ENCODE data around the gene SDK1.

Gene SDK1

GRCh38 chr7:4103352-4104091 lies 802.5 kb downstream of the SDK1 start:
- FAIRE-seq, result no peak

GRCh38 chr7:4107839-4108238 lies 806.8 kb downstream of the SDK1 start:
- no peak for DNase-seq (ENCODE audit: insufficient read length, low spot score)
- FAIRE-seq, result no peak

More at GRCh38 chr7:4103352-4104091, 802.5 kb downstream of the SDK1 start:
- DNase-seq (ENCODE audit: insufficient read length, low spot score), result no peak

GRCh38 chr7:4108951-4109350 lies 807.9 kb downstream of the SDK1 start:
- FAIRE-seq, result no peak
- DNase-seq (ENCODE audit: insufficient read length, low spot score), result no peak

DNA sequence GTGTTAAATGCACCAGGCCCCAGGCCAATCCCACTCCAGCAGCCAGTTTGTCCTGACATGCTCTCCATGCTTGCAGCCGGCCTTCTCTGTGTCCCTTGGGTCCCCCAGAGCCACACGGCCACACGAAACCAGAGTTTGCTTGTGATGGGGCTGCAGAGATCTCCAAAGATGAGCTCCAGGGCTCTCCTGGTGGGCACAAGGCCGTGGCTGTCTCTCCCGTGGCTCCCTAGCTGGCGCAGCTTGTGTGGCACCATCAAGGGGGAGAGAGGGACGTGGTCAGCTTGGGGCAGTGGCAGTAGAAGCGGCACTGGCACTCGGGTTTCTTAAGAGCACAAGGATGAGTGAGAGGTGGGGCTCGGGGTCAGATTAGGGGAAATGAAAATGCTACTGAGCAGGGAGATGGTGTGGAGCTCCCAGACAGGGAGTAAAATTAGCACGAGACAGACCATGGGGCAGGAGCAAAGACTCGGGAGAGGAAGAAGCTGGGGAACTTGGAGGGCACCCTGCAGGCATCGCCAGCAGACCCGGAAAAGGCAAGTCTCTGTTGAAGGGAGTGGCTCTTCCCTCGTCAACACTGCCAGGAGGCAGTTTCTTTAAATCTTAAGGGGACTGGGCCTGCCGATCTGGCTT lies 808.5 kb downstream of the SDK1 start:
- DNase-seq (ENCODE audit: insufficient read length, low spot score), result no peak
- FAIRE-seq, result no peak

GRCh38 chr7:4110438-4110837 lies 809.4 kb downstream of the SDK1 start:
- DNase-seq (ENCODE audit: insufficient read length, low spot score) (no peak), FAIRE-seq (no peak)

DNA sequence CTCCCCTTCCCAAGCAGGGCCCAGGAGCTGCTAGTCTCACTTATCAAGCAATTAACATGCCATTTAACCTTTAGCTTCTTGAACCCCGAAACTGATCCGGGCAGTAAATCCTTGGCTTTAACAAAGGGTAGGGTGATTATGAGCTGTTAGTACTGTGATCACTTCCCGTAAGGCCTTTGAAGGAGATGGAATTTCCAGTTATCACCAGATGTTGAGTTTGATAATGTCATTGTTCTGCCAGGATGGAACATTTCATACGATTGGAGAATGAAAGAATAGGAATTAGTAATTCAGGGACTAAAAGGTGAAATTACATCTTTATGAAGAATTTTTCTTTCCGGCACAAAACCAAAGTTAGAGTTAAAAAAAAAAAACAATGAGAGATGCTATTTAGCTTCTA lies 810.1 kb downstream of the SDK1 start:
- no peak for DNase-seq (ENCODE audit: insufficient read length, low spot score)
- no peak for FAIRE-seq

DNA sequence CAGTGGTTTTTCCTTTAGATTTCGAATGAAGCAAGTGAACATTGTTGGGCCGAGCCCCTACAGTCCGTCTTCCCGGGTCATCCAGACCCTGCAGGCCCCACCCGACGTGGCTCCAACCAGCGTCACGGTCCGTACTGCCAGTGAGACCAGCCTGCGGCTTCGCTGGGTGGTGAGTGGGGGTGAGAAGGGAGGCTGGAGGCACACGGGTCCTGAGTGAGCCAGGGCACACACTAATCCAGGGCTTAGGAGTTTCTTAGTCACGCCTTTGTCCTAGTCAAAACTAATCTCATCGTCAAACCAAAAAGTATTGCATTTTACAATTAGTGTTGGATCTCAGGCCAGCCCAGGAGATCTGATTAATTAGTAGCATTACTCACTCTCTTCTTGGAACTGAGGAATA lies 812.2 kb downstream of the SDK1 start:
- DNase-seq (ENCODE audit: insufficient read length, low spot score) (no peak), FAIRE-seq (no peak)

DNA sequence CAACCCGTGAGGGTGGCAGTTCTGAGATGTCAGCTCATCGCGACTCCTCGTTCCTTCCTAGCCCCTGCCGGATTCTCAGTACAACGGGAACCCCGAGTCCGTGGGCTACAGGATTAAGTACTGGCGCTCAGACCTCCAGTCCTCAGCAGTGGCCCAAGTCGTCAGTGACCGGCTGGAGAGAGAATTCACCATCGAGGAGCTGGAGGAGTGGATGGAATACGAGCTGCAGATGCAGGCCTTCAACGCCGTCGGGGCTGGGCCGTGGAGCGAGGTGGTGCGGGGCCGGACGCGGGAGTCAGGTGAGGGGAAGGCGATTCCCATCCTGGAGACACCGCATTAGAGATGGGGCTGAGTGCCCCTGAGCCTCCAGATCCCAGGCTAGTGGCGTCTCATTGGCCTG lies 812.9 kb downstream of the SDK1 start:
- no peak for FAIRE-seq

DNA sequence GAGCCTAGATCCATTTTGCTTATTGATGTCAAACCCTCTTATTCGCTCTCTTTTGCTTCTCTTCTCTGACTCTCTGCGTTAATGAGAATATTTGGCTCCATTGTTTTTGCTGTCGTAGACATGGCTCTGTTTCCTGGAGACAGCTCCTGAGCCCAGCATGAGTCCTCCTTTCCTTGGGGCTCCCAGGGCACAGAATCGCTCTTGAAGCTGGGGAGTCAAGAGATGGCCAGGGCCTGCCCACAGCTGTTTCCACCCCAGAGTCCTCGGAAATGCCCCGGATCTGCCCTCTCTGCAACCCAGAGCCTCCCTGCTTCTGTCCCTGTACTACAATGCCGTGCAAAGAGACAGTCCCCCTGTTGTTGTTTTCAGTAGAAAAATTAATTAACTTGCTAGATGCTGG lies 814.4 kb downstream of the SDK1 start:
- DNase-seq (ENCODE audit: insufficient read length, low spot score) (no peak), FAIRE-seq (no peak)

More for the DNA sequence above, 812.9 kb downstream of the SDK1 start:
- DNase-seq (ENCODE audit: insufficient read length, low spot score), result no peak

GRCh38 chr7:4115941-4116610 lies 815.0 kb downstream of the SDK1 start:
- FAIRE-seq (no peak), DNase-seq (ENCODE audit: insufficient read length, low spot score) (no peak)

GRCh38 chr7:4119848-4120247 lies 818.8 kb downstream of the SDK1 start:
- DNase-seq (ENCODE audit: insufficient read length, low spot score) (no peak), FAIRE-seq (no peak)

- DNase-seq (ENCODE audit: insufficient read length, low spot score) (no peak), FAIRE-seq (no peak)
Measured at GRCh38 chr7:4123346-4123745, 822.3 kb downstream of the SDK1 start.

GRCh38 chr7:4123823-4124222 lies 822.8 kb downstream of the SDK1 start:
- FAIRE-seq, result no peak
- no peak for DNase-seq (ENCODE audit: insufficient read length, low spot score)

GRCh38 chr7:4124556-4125477 lies 823.8 kb downstream of the SDK1 start:
- DNase-seq (ENCODE audit: insufficient read length, low spot score) (no peak), FAIRE-seq (no peak)

DNA sequence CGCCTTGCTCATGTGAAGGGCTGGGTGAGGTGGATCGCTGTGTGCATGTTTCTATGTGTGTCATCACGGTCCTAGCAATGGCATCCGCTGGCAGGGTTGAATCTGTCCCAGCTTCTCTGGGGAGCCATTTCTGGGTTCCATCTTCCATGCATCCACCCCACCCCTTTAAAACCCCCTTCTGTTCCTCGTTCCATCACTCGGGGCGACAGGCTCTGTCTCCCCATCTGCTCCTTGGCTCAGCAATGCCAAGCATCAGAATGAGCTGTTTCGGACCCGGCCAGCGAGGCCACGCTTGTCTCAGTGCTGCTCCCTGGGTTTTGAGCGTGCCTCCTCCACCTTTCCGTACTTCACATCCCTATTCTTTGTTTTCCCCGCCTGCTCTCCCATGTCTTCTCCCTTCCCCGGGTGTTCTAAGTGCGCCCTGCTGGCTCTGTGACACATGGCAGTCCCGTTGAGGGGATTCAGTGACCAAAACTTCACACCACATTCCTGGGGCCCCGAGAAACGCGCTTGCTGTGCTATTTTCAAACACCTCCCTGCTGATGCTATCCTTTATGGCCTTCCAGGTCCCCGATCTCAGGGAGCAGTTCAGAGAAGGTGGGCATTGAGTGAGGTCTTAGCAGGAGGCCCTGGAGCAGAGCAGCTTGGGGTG lies 827.0 kb downstream of the SDK1 start:
- DNase-seq (ENCODE audit: insufficient read length, low spot score), result no peak
- no peak for FAIRE-seq

DNA sequence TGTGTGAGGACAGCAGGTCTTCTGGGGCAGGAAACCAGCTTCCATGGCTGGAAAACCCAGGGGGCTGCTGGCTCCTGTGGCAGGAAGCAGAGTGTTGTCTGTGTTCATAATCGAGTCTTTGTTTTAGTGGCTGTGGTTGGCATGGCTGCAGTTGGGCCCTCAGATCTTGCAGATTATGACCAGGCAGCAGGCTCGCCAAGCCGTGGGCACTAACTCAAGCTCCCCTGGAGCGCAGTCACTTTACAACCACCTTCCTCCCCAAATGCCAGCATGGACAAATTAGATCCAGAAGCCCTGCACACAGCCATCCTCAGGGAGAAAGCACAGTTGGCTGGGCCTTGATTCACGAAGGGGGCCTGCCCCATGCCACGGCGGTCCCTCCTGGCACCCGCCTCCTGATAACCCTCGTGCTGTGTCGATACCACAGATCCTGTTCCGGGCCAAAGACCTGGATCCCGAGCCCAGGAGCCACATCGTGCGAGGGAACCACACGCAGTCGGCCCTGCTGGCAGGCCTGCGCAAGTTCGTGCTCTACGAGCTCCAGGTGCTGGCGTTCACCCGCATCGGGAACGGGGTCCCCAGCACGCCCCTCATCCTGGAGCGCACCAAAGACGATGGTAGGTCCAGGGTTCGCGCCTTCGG lies 828.5 kb downstream of the SDK1 start:
- DNase-seq (ENCODE audit: insufficient read length, low spot score) (no peak), FAIRE-seq (no peak)

DNA sequence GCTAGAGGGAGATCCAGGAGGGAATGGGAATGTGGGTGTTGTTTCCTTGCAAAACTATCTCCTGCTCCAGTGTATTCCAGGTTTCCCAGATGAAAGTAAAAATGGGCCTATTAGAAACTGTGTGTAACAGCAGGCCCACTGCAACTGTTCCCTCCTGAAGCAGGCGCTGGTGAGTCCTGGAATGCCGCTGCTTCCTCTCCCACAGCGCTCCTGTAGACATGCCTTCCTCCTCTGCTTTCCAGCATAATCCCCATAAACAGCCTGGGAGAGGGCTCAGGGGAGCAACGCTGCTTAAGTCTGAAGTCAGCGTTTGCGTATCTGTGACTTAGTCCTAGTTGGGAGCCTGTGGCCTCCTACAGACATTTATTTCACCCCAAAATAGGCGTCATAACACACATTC lies 830.0 kb downstream of the SDK1 start:
- DNase-seq (ENCODE audit: insufficient read length, low spot score) (no peak), FAIRE-seq (no peak)

DNA sequence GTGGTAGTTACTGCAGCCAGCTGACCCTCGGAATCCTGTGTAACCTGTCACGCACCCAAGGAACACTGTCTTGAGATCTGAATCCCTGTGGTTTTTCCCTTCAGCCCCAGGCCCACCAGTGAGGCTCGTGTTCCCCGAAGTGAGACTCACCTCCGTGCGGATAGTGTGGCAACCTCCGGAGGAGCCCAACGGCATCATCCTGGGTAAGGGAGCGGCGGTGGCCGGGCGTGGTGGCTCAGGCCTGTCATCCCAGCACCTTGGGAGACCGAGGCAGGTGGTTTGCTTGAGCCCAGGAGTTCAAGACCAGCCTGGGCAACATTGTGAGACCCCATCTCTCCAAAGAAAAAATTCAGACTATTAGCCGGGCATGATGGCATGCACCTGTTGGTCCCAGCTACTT lies 831.2 kb downstream of the SDK1 start:
- FAIRE-seq (no peak), DNase-seq (ENCODE audit: insufficient read length, low spot score) (no peak)

DNA sequence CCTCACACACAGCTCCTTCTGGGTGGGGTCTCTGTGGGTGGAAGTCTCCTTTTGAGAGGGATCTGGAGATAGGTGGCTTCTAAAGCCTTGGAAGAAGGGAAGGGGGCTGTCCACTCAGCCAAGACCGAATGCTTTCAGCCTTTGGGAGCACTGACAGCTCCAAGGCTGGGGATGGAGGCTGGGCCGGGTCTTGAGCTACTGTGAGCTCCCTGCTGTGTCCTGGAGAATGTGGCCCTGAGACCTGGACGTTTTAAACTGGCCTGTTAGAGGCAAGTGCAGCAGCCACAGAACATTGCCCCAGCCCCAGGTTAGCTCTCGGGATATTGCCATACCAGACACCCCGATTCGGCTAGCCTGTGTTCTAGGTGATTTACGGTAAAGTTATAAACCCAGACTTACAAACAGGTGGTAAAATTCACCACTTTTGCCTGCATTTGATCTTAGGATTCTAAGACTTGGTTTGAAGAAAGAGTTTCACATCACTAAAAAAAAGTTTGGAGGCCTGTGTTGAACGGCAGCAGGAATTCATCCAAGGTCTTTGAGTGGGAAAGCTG lies 832.5 kb downstream of the SDK1 start:
- no peak for FAIRE-seq
- no peak for DNase-seq (ENCODE audit: insufficient read length, low spot score)

DNA sequence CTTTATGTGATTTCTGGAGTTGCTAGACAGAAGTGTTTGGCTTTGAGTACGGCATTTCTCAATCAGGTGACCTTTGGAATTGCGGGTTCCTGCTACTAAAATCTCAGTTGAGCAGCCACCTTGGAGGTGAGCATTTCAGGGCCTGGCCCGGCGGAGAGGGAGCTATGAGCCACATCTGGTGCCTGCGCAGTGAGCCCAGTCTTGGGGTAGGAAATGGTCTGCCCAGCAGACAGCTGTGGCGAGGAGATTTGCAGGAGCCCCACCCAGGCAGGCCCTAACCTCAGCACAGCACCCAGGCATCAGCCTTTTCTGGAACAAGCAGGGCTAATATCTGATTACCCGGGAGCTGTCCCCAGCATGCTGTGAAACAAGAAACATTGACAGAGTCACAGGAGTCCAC lies 833.2 kb downstream of the SDK1 start:
- FAIRE-seq (no peak), DNase-seq (ENCODE audit: insufficient read length, low spot score) (no peak)

All from GM19239 (cell line).